ENCODE results near the gene BTRC. TPM values are rescaled to one million over a fixed set of nuclear protein-coding genes. Genes with fewer than 3 reads are reported as not detected.
"Not testable (repeated sequence)": the region's sequence is repeated elsewhere in the genome, so short reads cannot be mapped to it uniquely, and the experiment has no call there.

Gene BTRC
- total RNA-seq, 1 donor from 2014 or later = 27.5 TPM

DNA sequence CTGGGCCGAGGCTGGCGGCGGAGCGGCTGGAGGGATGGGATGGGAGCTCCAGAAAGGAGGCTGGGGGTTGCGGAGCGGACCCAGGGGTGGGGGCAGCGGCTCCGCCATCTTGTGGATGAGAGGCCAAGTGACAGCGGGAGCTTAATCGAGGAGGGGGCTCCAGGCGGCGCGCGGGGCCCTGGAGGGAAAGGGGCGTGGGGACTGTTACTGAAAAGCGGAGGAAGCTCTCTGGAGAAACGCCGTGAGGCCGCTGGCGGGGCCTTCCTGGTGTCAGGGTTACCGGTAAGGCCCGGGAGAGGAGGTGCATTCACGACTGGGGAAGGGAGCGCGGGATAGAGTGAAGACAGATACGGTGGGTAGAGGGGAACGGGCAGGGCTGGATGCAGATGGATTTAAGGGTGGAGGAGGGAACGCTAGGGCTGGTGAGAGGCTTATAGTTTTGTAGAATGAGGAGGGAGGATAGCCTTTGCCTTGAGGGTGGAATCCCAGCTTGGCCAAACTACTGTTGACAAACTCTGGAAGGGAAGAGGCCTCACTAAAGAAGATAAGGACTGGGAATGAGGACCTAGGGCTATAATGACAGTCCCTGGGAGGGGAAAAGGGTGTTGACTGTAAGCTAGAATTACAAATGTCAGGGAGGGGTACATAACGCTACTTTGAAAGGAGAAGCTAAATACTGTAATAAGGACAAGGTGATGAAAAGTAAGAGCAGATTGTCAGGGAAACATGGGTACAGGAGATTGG is 535 bp downstream of the BTRC start:
- H3K27ac Mint-ChIP-seq (ENCODE audit: unreplicated experiment) = peak overlapping the region; percentile 95
- H3K9me3 Mint-ChIP-seq (ENCODE audit: unreplicated experiment) = no peaks in the 10 kb centered on the region
- TF ChIP-seq, protein P1, sequence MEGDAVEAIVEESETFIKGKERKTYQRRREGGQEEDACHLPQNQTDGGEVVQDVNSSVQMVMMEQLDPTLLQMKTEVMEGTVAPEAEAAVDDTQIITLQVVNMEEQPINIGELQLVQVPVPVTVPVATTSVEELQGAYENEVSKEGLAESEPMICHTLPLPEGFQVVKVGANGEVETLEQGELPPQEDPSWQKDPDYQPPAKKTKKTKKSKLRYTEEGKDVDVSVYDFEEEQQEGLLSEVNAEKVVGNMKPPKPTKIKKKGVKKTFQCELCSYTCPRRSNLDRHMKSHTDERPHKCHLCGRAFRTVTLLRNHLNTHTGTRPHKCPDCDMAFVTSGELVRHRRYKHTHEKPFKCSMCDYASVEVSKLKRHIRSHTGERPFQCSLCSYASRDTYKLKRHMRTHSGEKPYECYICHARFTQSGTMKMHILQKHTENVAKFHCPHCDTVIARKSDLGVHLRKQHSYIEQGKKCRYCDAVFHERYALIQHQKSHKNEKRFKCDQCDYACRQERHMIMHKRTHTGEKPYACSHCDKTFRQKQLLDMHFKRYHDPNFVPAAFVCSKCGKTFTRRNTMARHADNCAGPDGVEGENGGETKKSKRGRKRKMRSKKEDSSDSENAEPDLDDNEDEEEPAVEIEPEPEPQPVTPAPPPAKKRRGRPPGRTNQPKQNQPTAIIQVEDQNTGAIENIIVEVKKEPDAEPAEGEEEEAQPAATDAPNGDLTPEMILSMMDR (IDR thresholded peaks at IDR 0.05; ENCODE audit: unreplicated experiment) = no peak
- H3K36me3 Mint-ChIP-seq (ENCODE audit: low read depth, unreplicated experiment) = no peaks in the 10 kb centered on the region
- DNase-seq (ENCODE audit: low spot score) = peak; percentile 75
- H3K4me1 Mint-ChIP-seq (ENCODE audit: unreplicated experiment) = peaks cover 9% of the 10 kb centered on the region
- peaks cover 1% of the 10 kb centered on the region for H3K27me3 Mint-ChIP-seq (ENCODE audit: unreplicated experiment)
- H3K4me3 Mint-ChIP-seq (ENCODE audit: unreplicated experiment) = peak overlapping the region; percentile 99

DNA sequence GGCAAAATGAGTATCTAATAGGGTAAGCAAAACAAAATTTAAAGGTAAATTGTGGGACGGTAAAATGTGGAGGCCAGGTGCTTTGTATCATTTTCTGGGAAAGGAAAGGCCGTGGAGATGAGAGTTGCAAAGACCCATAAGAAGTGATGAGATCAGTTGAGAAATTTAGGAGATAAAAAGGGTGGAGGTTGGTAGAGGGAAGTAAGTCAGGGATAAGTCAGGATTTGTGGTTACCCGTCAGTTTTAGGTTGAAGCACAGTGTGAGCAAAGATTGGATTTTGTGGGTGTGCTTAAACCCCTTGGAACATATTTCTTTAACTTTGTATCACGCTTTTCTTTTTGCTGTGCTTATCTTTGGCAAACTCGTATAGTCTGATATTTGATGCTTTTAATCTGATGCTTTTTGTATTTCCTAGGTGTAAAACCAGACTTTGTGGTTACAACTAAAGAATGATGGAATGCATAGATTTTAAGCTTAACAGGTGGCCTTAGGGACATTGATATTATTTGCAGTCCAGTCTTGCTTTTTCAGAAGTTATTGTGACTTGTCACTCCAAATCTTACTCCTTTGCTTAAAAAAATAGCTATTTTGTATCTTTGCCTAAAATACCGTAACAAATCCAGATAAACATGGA is 1.2 kb downstream of the BTRC start:
- H3K27ac Mint-ChIP-seq (ENCODE audit: unreplicated experiment) = peak overlapping the region; percentile 95
- H3K27me3 Mint-ChIP-seq (ENCODE audit: unreplicated experiment) = peaks cover 1% of the 10 kb centered on the region
- H3K36me3 Mint-ChIP-seq (ENCODE audit: low read depth, unreplicated experiment) = no peaks in the 10 kb centered on the region
- peaks cover 9% of the 10 kb centered on the region for H3K4me1 Mint-ChIP-seq (ENCODE audit: unreplicated experiment)
- H3K4me3 Mint-ChIP-seq (ENCODE audit: unreplicated experiment) = peak overlapping the region; percentile 99
- DNase-seq (ENCODE audit: low spot score) = no peak
- H3K9me3 Mint-ChIP-seq (ENCODE audit: unreplicated experiment) = no peaks in the 10 kb centered on the region
- TF ChIP-seq, protein P1 (IDR thresholded peaks at IDR 0.05; ENCODE audit: unreplicated experiment) = no peak

DNA sequence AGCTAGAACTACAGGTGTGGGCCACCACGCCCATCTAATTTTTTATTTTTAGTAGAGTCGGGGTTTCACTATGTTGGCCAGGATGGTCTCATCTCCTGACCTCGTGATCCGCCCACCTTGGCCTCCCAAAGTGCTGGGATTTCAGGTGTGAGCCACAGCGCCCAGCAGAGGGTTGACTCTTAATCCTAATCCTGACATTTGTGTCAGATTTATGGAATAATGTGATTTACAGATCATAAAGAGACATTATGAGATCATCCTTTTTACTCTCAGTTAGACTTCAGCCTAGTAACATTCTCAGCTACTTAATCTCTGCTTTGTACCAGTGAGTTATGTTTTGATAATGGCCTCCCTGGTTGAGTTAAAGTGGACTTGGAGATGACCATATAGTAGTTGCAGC is 2.2 kb downstream of the BTRC start:
- H3K4me3 Mint-ChIP-seq (ENCODE audit: unreplicated experiment) = no peak overlapping the region
- no peaks in the 10 kb centered on the region for H3K36me3 Mint-ChIP-seq (ENCODE audit: low read depth, unreplicated experiment)
- peaks cover 1% of the 10 kb centered on the region for H3K27me3 Mint-ChIP-seq (ENCODE audit: unreplicated experiment)
- no peak for DNase-seq (ENCODE audit: low spot score)
- no peak overlapping the region for H3K27ac Mint-ChIP-seq (ENCODE audit: unreplicated experiment)
- TF ChIP-seq, protein P1 (IDR thresholded peaks at IDR 0.05; ENCODE audit: unreplicated experiment) = no peak
- peaks cover 9% of the 10 kb centered on the region for H3K4me1 Mint-ChIP-seq (ENCODE audit: unreplicated experiment)
- H3K9me3 Mint-ChIP-seq (ENCODE audit: unreplicated experiment) = no peaks in the 10 kb centered on the region

DNA sequence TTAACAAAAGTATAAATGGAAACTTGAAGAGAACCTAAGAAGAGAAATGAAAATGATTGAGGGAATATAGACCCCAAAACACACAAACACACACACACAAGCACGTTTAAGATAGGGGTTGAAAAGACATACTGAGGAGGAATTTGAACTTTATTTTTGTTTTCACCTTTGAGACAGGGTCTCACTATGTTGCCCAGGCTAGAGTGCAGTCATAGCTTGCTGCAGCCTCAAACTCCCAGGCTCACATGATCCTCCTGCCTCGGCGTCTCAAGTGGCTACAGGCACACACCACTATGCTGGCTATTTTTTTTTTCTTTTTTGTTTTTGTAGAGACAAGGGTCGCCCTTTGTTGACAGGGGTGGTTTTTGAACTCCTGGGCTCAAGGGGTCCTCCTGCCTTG is 4.0 kb downstream of the BTRC start:
- TF ChIP-seq, protein P1 (IDR thresholded peaks at IDR 0.05; ENCODE audit: unreplicated experiment) = no peak
- Mint-ChIP-seq H3K36me3 (ENCODE audit: low read depth, unreplicated experiment) (no peaks in the 10 kb centered on the region), H3K4me1 (ENCODE audit: unreplicated experiment) (peaks cover 9% of the 10 kb centered on the region), H3K9me3 (ENCODE audit: unreplicated experiment) (no peaks in the 10 kb centered on the region), H3K27ac (ENCODE audit: unreplicated experiment) (no peak overlapping the region), H3K4me3 (ENCODE audit: unreplicated experiment) (no peak overlapping the region), H3K27me3 (ENCODE audit: unreplicated experiment) (peaks cover 1% of the 10 kb centered on the region)
- no peak for DNase-seq (ENCODE audit: low spot score)

DNA sequence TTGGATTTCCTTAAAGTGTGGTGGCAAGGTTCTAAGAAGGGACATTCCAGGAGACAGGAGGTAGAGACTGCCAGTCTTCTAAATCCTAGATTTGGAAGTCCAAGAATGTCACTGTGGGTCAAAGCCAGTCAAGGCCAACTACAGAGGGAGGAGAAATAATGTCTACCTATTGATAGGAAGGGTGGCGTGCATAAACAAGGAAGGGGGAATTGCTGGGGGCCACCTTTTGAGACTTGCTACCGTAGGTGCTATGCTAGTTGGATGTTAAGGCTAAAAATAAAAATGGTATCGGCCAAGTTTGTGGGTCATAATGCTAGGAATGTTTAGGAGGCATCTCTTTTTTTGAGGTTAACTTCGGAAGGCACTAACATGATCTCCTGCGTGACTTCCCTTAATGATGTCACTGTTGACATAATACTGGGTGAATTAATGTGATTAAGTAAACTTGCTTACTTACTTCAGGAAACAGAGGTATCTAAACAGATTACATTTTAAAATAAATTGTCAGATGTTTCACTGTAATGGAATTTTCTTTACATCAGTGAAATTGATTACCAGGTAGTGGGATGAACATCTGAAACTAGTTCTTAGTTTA is 4.8 kb downstream of the BTRC start:
- TF ChIP-seq, protein P1 (IDR thresholded peaks at IDR 0.05; ENCODE audit: unreplicated experiment) = no peak
- Mint-ChIP-seq H3K27ac (ENCODE audit: unreplicated experiment) (no peak overlapping the region), H3K9me3 (ENCODE audit: unreplicated experiment) (no peaks in the 10 kb centered on the region), H3K4me1 (ENCODE audit: unreplicated experiment) (peaks cover 9% of the 10 kb centered on the region), H3K27me3 (ENCODE audit: unreplicated experiment) (peaks cover 1% of the 10 kb centered on the region), H3K4me3 (ENCODE audit: unreplicated experiment) (no peak overlapping the region), H3K36me3 (ENCODE audit: low read depth, unreplicated experiment) (no peaks in the 10 kb centered on the region)
- DNase-seq (ENCODE audit: low spot score) = no peak

DNA sequence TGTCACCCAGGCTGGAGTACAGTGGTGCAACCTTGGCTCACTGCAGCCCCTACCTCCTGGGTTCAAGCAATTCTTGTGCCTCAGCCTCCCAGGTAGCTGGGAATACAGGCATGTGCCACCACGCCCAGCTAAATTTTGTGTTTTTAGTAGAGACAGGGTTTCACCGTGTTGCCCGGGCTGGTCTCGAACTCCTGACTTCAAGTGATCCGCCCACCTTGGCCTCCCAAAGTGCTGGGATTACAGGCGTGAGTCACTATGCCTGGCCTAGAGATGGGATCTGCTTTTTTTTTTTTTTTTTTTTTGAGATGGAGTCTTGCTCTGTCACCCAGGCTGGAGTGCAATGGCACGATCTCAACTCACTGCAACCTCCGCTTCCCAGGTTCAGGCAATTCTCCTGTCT is 6.1 kb downstream of the BTRC start:
- DNase-seq (ENCODE audit: low spot score); H3K9me3 Mint-ChIP-seq (ENCODE audit: unreplicated experiment); H3K27ac Mint-ChIP-seq (ENCODE audit: unreplicated experiment); H3K4me3 Mint-ChIP-seq (ENCODE audit: unreplicated experiment); H3K36me3 Mint-ChIP-seq (ENCODE audit: low read depth, unreplicated experiment); H3K4me1 Mint-ChIP-seq (ENCODE audit: unreplicated experiment); H3K27me3 Mint-ChIP-seq (ENCODE audit: unreplicated experiment): not testable (repeated sequence)

DNA sequence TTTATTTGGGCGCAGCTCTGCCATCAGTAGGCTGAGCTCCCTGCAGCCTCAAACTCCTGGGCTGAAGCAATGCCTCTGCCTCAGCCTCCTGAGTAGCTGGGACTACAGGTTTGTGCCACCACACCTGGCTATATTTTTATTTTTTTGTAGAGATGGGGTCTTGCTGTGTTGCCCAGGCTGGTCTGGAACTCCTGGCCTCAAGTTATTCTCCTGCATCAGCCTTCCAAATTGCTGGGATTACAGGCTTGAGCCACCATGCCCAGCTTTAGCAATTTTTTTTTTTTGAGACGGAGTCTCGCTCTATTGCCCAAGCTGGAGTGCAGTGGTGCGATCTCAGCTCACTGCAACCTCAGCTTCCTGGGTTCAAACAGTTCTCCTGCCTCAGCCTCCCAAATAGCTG is 6.9 kb downstream of the BTRC start:
- not testable (repeated sequence) for H3K4me3 Mint-ChIP-seq (ENCODE audit: unreplicated experiment); H3K36me3 Mint-ChIP-seq (ENCODE audit: low read depth, unreplicated experiment); H3K9me3 Mint-ChIP-seq (ENCODE audit: unreplicated experiment); H3K27me3 Mint-ChIP-seq (ENCODE audit: unreplicated experiment); H3K27ac Mint-ChIP-seq (ENCODE audit: unreplicated experiment); H3K4me1 Mint-ChIP-seq (ENCODE audit: unreplicated experiment); DNase-seq (ENCODE audit: low spot score)
